ENCODE measurements around the gene ZNF652.

Gene ZNF652

DNA sequence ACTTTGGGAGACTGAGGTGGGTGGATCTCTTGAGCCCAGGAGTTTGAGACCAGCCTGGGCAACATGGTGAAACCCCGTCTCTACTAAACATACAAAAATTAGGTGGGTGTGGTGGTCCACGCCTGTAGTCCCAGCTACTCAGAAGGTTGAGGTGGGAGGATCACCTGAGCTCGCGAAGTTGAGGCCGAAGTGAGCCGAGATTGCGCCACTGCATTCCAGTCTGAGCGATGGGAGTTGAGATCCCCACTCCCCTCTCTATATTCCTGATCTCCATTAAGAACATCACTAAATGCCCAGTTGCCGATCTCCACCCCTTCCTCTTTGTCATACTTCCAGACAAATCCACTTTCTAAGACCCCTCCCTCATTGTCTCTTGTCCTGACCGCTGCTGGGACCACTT is 24.3 kb upstream of the ZNF652 start:
- POLR2A ChIA-PET (ENCODE audit: low non-redundant PET): no interaction called here
- CTCF ChIA-PET: no interaction called here
- TF ChIP-seq, protein P1, sequence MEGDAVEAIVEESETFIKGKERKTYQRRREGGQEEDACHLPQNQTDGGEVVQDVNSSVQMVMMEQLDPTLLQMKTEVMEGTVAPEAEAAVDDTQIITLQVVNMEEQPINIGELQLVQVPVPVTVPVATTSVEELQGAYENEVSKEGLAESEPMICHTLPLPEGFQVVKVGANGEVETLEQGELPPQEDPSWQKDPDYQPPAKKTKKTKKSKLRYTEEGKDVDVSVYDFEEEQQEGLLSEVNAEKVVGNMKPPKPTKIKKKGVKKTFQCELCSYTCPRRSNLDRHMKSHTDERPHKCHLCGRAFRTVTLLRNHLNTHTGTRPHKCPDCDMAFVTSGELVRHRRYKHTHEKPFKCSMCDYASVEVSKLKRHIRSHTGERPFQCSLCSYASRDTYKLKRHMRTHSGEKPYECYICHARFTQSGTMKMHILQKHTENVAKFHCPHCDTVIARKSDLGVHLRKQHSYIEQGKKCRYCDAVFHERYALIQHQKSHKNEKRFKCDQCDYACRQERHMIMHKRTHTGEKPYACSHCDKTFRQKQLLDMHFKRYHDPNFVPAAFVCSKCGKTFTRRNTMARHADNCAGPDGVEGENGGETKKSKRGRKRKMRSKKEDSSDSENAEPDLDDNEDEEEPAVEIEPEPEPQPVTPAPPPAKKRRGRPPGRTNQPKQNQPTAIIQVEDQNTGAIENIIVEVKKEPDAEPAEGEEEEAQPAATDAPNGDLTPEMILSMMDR (conservative IDR thresholded peaks at IDR 0.05; ENCODE audit: low read depth): no peak
- H3K27ac ChIP-seq: no peak overlapping the region
- no peak for DNase-seq (ENCODE audit: low spot score)

DNA sequence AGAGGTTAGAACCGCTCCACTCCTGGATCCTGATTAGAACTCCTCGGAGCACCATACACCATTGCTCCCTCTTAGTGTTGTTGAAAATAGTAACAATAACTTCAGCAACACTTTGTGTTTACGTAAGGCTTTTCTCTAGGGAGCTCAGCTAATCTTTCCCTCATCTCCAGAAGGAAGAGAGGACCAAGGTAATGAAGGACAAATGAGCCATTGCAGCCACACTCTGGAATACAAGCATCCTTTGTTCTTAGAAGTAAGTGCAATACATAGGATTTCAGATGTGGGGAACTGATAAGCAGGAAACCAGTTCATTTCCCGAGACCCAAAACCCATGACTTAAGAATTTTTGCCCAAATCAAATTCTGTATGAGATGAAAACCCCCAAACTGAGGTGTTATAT is 22.9 kb upstream of the ZNF652 start:
- TF ChIP-seq, protein P1 (conservative IDR thresholded peaks at IDR 0.05; ENCODE audit: low read depth): no peak
- ChIA-PET POLR2A (ENCODE audit: low non-redundant PET) (no interaction called here), CTCF (no interaction called here)
- H3K27ac ChIP-seq: no peak overlapping the region
- no peak for DNase-seq (ENCODE audit: low spot score)

DNA sequence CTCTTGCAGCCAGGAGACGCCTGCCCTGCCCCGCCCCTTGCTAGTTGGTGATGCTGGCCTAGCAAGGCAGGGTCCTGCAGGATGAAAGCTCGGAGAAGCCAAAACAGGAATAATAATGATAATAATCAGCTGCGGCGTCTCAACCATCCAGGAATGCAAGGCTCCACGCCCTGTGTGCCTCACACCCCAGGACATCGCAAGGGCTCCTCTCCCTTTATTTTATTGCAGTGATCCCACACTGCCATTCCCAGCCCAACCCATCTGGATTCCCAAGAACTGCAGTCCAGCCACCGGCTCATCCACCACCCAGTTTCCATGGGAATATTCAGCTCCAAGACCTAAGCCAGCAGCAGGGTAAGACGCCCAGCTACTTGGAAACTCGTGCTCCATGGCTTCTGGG is 21.0 kb upstream of the ZNF652 start:
- TF ChIP-seq, protein P1 (conservative IDR thresholded peaks at IDR 0.05; ENCODE audit: low read depth): no peak
- POLR2A ChIA-PET (ENCODE audit: low non-redundant PET): no interaction called here
- CTCF ChIA-PET: no interaction called here
- no peak overlapping the region for H3K27ac ChIP-seq
- DNase-seq (ENCODE audit: low spot score): no peak

DNA sequence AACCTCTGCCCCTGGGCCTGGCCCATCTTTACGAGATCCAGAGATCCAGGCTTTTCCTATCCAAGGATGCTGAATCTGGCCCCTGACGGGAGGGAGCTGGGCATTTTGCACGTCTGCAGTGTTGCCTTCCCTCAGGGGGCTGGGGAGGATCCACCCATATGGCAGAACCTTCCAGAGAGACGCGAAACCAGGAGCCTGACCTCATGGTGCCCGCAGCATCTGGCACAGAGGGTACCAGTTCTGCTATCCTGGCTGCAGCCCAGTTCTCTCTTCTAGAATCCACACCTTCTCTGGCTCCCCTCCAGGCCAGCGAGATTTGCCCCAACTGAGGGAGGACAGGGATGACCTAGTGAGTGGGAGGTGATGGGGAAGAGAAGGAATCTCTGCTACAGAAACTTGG is 20.5 kb upstream of the ZNF652 start:
- CTCF ChIA-PET: no interaction called here
- no peak overlapping the region for H3K27ac ChIP-seq
- POLR2A ChIA-PET (ENCODE audit: low non-redundant PET): no interaction called here
- TF ChIP-seq, protein P1 (conservative IDR thresholded peaks at IDR 0.05; ENCODE audit: low read depth): no peak
- DNase-seq (ENCODE audit: low spot score): no peak

DNA sequence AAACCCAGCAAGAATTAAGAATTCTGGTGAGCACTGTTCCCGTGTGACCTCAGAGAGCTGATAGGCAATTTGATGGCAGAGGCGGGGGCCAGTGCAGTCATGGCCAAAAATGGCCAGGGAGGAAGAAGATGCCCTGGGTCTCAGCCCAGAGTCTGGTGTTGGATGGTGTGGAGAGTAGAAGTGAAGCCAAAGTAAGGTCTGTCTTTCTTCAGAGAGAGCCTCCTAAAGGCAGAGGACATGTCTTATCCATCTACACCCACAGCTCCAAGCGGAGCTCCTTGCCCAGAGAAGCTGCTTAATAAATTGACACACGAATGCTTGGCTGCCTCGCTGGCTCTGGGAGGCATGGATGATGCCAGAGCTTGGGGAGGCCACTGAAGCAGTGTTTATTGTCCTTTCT is 19.7 kb upstream of the ZNF652 start:
- H3K27ac ChIP-seq: no peak overlapping the region
- ChIA-PET CTCF (no interaction called here), POLR2A (ENCODE audit: low non-redundant PET) (no interaction called here)
- no peak for DNase-seq (ENCODE audit: low spot score)
- TF ChIP-seq, protein P1 (conservative IDR thresholded peaks at IDR 0.05; ENCODE audit: low read depth): no peak

DNA sequence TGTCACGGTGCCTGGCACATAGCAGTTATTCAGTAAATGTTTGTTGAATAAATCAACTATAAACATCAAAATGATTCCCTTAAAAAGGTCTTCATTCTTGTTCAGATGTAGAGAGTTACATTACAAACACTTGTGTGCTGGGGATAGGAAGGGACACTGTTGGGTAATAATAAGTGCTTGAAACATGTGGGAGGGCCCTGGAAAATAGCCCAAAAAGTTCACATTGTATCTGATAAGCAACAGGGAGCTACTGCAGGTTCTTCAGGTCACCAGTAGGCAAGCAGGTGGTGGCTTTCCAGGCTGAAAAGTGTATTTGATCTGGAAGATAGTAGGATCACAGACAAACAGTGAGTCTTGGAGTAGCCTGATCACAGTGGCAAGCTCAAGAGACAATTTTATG is 19.0 kb upstream of the ZNF652 start:
- no peak for DNase-seq (ENCODE audit: low spot score)
- H3K27ac ChIP-seq: no peak overlapping the region
- TF ChIP-seq, protein P1 (conservative IDR thresholded peaks at IDR 0.05; ENCODE audit: low read depth): no peak
- POLR2A ChIA-PET (ENCODE audit: low non-redundant PET): no interaction called here
- CTCF ChIA-PET: interaction anchor here (1.4 kb wide), 1 partner anchor 13 kb away, joined by 3 read pairs; no protein-coding TSS in a partner anchor

DNA sequence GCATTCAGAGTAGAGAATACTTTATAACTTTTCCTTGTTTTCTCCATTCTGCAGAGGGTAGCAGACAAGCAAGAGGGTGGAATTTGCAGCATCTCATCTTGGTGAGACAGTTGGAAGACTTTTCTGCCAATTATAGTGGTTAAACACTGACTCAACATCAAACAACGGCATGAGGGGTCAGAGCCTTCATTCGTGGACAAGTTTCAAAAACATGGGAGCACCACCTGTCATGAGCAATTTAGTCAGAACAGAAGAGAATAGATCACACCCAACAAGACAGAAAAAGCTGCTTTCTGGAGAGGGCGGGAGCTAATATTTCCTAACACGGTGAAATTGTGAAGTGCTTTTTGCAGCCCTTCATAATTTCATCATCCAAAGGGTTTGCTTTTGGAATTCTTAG is 17.9 kb upstream of the ZNF652 start:
- DNase-seq (ENCODE audit: low spot score): no peak
- POLR2A ChIA-PET (ENCODE audit: low non-redundant PET): no interaction called here

More for the DNA sequence above, 17.9 kb upstream of the ZNF652 start:
- H3K27ac ChIP-seq: no peak overlapping the region
- CTCF ChIA-PET: interaction anchor here (0.6 to 1.4 kb wide), 3 partner anchors 10 to 12 kb away, joined by 3 to 4 read pairs (median 3); no protein-coding TSS in a partner anchor
- TF ChIP-seq, protein P1 (conservative IDR thresholded peaks at IDR 0.05; ENCODE audit: low read depth): no peak

Measured in RWPE1 (cell line).